WI38 (cell line): ENCODE data around the gene TRPV4.

ENCODE experiments used
- H3K4me3 ChIP-seq: 2 replicates; pipeline ENCODE4 v1.5.1; 2011; ENCODE audit warnings: low read depth, mild to moderate bottlenecking, control low read depth, low read length
- TF ChIP-seq, protein P1 (sequence below): IDR thresholded peaks from 2 replicates; pipeline ENCODE4 v1.5.1; 2012; ENCODE audit warnings: low read depth, mild to moderate bottlenecking, control low read depth, low read length

TRPV4 gene

DNA sequence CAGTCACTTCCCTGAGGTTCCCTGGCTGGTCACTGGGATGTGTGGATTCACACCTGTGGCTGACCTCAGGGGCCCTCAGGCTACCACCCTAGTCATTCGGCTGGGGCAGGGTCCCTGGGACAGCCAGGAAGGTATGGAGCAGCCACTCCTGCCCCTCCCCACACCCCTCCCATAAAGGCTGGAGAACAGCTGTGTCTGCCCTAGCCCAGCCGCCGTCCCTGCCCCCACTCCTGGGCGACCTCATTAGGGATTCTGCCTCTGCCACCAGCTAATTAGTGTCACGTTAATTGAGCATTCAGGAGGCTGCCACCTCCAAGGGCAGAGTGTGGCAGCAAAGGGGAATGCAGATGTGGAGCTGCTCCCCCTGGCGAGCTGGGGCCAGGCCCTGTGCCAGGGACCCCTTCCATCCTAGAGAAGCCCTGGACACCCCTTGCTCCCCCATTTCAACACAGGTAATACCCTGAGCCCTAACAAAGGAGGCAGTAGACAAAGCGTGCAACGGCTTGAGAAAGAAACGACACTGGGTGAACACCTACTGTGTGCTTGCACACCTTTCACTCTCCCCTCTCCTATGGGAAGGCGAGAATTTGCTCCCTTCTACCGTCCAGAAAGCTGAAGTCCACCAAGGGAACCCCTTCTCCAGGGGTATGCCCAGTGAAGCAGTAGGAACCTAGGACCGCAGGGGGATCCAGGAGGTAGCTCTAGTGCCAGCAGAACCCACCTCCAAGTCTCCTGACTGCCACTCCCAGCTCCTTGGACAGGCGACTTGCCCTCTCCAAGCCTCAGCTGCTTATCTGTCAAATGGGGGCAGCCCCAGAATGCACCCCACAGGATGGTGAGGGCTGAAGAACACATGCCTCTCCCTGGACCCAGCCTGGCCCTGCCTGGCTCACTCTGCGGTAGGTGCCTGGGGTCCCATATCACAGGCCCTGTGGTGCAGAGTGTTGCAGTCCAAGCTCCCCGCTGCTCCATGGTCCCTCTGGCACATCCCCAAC, 74.5 kb downstream of the TRPV4 start:
- H3K4me3 ChIP-seq: no peak overlapping the region
- TF ChIP-seq, protein P1, sequence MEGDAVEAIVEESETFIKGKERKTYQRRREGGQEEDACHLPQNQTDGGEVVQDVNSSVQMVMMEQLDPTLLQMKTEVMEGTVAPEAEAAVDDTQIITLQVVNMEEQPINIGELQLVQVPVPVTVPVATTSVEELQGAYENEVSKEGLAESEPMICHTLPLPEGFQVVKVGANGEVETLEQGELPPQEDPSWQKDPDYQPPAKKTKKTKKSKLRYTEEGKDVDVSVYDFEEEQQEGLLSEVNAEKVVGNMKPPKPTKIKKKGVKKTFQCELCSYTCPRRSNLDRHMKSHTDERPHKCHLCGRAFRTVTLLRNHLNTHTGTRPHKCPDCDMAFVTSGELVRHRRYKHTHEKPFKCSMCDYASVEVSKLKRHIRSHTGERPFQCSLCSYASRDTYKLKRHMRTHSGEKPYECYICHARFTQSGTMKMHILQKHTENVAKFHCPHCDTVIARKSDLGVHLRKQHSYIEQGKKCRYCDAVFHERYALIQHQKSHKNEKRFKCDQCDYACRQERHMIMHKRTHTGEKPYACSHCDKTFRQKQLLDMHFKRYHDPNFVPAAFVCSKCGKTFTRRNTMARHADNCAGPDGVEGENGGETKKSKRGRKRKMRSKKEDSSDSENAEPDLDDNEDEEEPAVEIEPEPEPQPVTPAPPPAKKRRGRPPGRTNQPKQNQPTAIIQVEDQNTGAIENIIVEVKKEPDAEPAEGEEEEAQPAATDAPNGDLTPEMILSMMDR: no peak

DNA sequence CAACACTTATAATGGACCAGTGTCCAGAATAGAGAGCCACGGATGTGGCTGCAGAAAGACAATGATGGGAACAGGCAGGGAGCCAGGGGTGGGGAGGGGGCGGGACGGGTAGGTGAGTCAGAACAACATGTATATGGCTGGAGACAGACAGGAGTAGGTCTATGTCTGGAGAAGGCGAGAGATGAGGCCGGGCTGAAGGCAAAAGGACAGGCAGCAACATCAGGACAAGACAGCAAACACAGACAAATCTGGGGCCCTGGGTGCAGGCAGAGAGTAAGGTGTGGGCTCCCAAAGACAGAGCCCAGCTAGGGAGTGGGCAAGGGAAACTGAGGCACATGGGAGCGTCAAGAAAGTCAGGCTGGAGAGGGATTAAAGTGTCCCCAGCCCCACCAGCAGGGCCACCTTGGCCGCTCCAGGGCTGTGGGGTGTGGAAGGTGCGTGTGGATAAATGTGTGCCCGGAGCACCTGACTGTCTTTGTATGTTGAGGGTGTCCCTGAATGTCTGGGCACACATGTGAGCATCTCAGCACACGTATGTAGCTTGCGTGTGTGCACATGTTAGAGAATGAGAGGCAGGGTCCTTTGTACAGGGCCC, 75.4 kb downstream of the TRPV4 start:
- TF ChIP-seq, protein P1: no peak
- no peak overlapping the region for H3K4me3 ChIP-seq

DNA sequence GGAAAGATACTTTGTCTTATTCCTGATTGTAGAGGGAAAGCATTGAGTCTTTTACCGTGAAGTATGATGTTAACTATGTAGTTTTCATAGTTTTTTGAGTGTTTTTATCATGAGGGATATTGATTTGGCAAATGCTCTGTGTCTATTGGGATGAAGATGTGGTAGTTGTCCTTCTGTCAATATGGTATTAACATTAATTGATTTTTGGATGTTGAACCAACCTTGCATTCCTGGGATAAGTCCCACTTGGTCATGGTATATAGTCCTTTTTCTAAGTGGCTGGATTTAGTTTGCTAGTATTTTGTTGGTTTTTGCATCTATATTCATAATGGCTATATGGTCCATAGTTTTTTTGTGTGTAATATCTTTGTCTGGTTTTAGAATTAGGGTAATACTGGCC, 76.7 kb downstream of the TRPV4 start:
- no peak overlapping the region for H3K4me3 ChIP-seq
- TF ChIP-seq, protein P1: no peak

DNA sequence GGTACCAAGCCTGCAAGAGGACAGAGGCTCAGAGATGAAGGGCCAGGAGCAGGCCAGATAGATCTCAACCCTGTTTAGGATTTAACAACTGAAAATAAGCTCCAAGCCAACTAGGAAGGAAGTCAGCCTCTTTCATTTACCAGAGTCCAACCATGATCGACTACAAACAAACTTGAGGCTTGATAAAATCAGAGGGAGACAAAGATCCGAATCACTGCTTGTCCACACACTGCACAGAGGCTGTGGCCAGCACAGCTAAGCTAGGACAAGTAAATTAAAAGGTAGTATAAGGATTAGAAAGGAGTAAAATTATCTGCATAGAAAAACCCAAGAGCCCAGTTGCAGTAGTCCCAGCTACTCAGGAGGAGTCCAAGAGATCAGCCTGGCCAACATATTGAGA, 79.2 kb downstream of the TRPV4 start:
- TF ChIP-seq, protein P1: no peak

DNA sequence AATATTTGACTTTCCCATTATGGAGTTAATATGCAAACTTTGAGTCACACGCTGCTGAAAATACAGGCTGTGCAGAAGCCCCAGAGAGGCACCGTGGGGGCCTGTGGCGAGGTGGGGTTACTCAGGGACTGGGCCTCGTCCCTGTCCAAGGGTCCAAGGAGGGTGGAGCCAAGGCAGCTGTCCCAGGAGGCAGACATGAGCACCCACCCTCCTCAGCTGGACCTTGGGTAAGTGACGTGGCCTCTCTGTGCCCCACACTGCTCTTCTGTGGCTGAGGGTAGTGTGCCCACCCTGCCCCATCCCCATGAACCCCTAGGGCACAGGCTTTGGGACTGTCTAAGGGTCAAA, 80.2 kb downstream of the TRPV4 start:
- TF ChIP-seq, protein P1: no peak
- H3K4me3 ChIP-seq: no peak overlapping the region

More for the DNA sequence above, 79.2 kb downstream of the TRPV4 start:
- H3K4me3 ChIP-seq: no peak overlapping the region

DNA sequence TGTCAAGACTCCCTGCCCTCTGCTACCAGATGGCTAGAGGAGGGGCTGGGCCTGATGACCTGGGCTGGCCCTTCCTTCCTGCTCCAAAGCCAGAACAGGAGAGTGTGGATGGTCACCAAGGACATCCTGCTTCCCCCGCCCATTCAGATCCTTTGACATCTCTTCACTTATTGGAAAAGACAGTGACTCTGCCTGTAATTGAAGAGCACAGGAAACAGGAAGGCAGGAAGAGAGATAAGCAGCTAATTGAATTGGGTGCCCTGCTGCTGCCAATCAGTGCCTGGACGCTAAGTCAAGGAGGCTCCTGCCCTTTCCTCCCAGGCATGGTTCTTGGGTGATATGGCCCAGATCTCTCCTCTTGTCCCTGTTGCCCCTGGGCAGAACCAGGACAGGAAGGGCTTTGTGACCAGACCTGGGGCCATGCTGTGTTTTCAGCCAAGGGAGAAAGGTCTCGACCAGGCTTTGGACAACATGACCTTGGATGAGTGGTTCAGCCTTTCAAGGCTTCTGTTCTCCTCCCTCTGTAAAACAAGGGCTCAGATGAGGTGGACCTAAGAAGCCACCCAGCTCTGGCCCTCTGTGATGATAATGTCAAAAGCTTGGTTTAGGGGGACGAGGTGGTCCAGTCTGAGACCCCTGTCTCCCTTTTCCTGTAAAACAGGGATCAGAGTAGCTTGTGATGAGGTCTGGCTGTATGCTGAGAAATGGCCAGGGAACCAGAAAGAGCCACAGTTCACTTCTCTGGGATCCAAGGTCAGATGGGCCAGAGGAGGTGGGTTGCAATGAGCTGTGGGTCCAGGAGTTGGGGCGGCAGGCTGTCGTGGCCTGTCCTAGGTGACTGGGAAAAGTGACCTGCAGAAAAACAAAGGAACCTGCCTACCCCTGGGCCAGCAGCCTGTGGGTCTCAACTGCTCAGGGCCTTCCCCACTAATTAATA, 80.8 kb downstream of the TRPV4 start:
- TF ChIP-seq, protein P1: no peak
- H3K4me3 ChIP-seq: no peak overlapping the region
